Left ventricle myocardium inferior (tissue), 1 donor: ENCODE results near the gene C2CD2. TPM values are rescaled to one million over a fixed set of nuclear protein-coding genes. Genes with fewer than 3 reads are reported as not detected.

ENCODE experiments used
- DNase-seq: peaks from one replicate; pipeline ENCODE4 v3.0.0-alpha.2; 2020
- H3K27ac ChIP-seq: fragments of 200-600 bp; replicated peaks from 2 replicates; pipeline ENCODE4 v1.8.0; 2021
- H3K27me3 ChIP-seq: fragments of 200-600 bp; 2 replicates; pipeline ENCODE4 v1.8.0; 2021; ENCODE audit warnings: low read depth
- H3K36me3 ChIP-seq: fragments of 200-600 bp; 2 replicates; pipeline ENCODE4 v1.8.0; 2021
- H3K4me1 ChIP-seq: fragments of 200-600 bp; 2 replicates; pipeline ENCODE4 v1.8.0; 2021
- H3K4me3 ChIP-seq: fragments of 200-600 bp; 2 replicates; pipeline ENCODE4 v1.8.0; 2021; ENCODE audit warnings: mild to moderate bottlenecking, moderate library complexity
- H3K9me3 ChIP-seq: fragments of 200-600 bp; replicated peaks from 2 replicates; pipeline ENCODE4 v1.8.0; 2021
- CTCF ChIP-seq: fragments of 200-600 bp; IDR thresholded peaks from 2 replicates; pipeline ENCODE4 v1.8.0; 2021; ENCODE audit warnings: antibody characterized with exemption, mild to moderate bottlenecking, borderline replicate concordance
- intact Hi-C: fragments of 100-400 bp; cut with micrococcal nuclease; formaldehyde crosslinking; loops from one replicate; pipeline ENCODE4 v1.11.0; 2022
- total RNA-seq: library from RNA; stranded (reverse); fragmentation: NEBNext Ultra II Directional; extraction: Animal tissue kit (Norgen Biotek cat#: 25700); gene quantifications from one replicate; pipeline ENCODE4 v1.2.1, GENCODE V29; 2021
- donor health status: DM: no; HTN: yes; CAD: no; lungs with severe emphysema.

C2CD2 gene
- total RNA-seq, 1 donor from 2014 or later: 5.9 TPM

GRCh38 chr21:41956926-41957729, 3.3 kb upstream of the C2CD2 start:
- Histone ChIP-seq H3K27me3 (no peaks in the 10 kb centered on the region), H3K9me3 (no peaks in the 10 kb centered on the region), H3K4me3 (no peak overlapping the region), H3K36me3 (no peaks in the 10 kb centered on the region), H3K27ac (peak overlapping the region; percentile 68), H3K4me1 (peaks cover 44% of the 10 kb centered on the region)
- DNase-seq: no peak
- TF ChIP-seq CTCF: no peak
- intact Hi-C loops: no loop called here

- H3K27ac ChIP-seq: peak overlapping the region; percentile 2
- H3K4me1 ChIP-seq: peaks cover 56% of the 10 kb centered on the region
- no peak for TF ChIP-seq CTCF
- no peaks in the 10 kb centered on the region for H3K27me3 ChIP-seq
- H3K4me3 ChIP-seq: no peak overlapping the region
- intact Hi-C loops: no loop called here
- H3K9me3 ChIP-seq: no peaks in the 10 kb centered on the region
- DNase-seq: no peak
- H3K36me3 ChIP-seq: no peaks in the 10 kb centered on the region
These were observed 1.7 kb upstream of the C2CD2 start for GRCh38 chr21:41955516-41955915.

GRCh38 chr21:41954654-41955499, 1.1 kb upstream of the C2CD2 start:
- Histone ChIP-seq H3K27ac (peak overlapping the region; percentile 2), H3K27me3 (no peaks in the 10 kb centered on the region), H3K4me1 (peaks cover 56% of the 10 kb centered on the region), H3K9me3 (no peaks in the 10 kb centered on the region), H3K4me3 (no peak overlapping the region), H3K36me3 (no peaks in the 10 kb centered on the region)
- TF ChIP-seq CTCF: no peak
- intact Hi-C loops: no loop called here
- DNase-seq: no peak

GRCh38 chr21:41953249-41953830, 478 bp downstream of the C2CD2 start:
- no peaks in the 10 kb centered on the region for H3K36me3 ChIP-seq
- H3K27ac ChIP-seq: peak overlapping the region; percentile 84
- H3K4me3 ChIP-seq: peak overlapping the region; percentile 84
- no peaks in the 10 kb centered on the region for H3K9me3 ChIP-seq
- H3K4me1 ChIP-seq: peaks cover 61% of the 10 kb centered on the region
- TF ChIP-seq CTCF: no peak
- intact Hi-C loops: no loop called here
- H3K27me3 ChIP-seq: no peaks in the 10 kb centered on the region
- peak; percentile 36 for DNase-seq

GRCh38 chr21:41952568-41953248, 1.1 kb downstream of the C2CD2 start:
- H3K36me3 ChIP-seq: no peaks in the 10 kb centered on the region
- H3K9me3 ChIP-seq: no peaks in the 10 kb centered on the region
- H3K27me3 ChIP-seq: no peaks in the 10 kb centered on the region
- peak overlapping the region; percentile 84 for H3K4me3 ChIP-seq
- peak overlapping the region; percentile 84 for H3K27ac ChIP-seq
- no peak for DNase-seq
- intact Hi-C loops: no loop called here
- TF ChIP-seq CTCF: no peak
- H3K4me1 ChIP-seq: peaks cover 61% of the 10 kb centered on the region
